ENCODE data around the gene NLRP10.

DNA sequence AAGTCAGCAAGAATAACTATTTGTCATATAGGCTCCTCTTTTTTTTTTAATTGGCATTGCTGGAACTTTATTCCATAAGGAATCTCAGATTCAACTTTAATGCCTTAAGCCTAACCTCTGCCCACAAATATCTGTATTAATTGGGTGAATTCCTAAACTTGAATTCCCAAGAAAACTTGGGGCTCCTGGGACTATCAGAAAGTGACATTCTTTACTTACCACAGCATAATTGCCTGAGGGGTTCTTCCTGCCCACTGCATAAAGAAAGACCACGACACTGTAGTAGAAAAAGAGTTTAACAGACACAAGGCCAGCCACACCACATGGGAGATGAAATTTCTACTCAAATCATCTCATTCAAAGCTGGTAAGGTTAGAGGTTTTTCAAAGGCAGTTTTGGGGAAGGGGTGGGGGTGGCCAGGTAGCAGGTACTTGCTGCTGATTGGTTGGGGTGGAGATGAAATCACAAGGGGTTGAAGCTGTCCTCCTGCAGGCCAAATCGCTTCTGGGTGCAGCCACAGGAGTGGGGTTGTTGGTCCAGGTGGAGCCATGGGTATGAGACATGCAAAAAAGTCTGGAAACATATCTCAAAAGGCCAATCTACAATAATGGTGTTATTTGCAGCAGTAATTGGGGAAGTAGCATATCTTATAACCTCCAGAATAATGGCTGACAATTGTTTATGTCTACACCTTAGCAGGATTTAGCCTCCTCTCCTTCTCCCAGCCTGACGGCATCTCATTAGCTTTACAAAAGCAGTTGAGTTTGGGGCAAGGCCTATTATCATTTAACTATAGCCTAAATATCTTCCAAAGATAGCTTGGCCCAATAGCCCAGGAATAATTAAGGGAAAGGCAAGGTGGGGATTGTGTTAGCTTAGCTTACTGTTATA is 4.8 kb upstream of the NLRP10 start:
- TF ChIP-seq CTCF (IDR thresholded peaks at IDR 0.05) (no peak), MAX (IDR thresholded peaks at IDR 0.05; ENCODE audit: low read depth) (no peak), JUND (IDR thresholded peaks at IDR 0.05) (no peak), EP300 (IDR thresholded peaks at IDR 0.05; ENCODE audit: borderline replicate concordance in 1 of 2, low read depth in 1 of 2, low read length in 1 of 2) (no peak), TAF1 (IDR thresholded peaks at IDR 0.05; ENCODE audit: borderline replicate concordance, low read depth, low read length) (no peak), SMC3 (IDR thresholded peaks at IDR 0.05; ENCODE audit: low read depth, low read length) (no peak)

Measured in SK-N-SH (cell line).